K562 (cell line): Measurements from ENCODE around the gene MLST8. TPM values are rescaled to one million over a fixed set of nuclear protein-coding genes. Genes with fewer than 3 reads are reported as not detected.

Source experiments
- ASH1L ChIP-seq: fragments of 450-650 bp; IDR thresholded peaks from 2 replicates; pipeline ENCODE4 v1.6.1; 2018; ENCODE audit warnings: borderline replicate concordance, mild to moderate bottlenecking, low read depth; ENCODE audit not compliant: partially characterized antibody
- ATF7 ChIP-seq: fragments of 450-650 bp; IDR thresholded peaks from 2 replicates; pipeline ENCODE4 v1.7.1; 2014; ENCODE audit warnings: mild to moderate bottlenecking, moderate library complexity
- BCL6 ChIP-seq: fragments of 250-450 bp; sonication (Bioruptor Pico); IDR thresholded peaks from 2 replicates; pipeline ENCODE4 v1.4.0; 2020
- IRF2 ChIP-seq: sonication (generic); formaldehyde crosslinking; IDR thresholded peaks from 2 replicates; pipeline ENCODE4 v1.8.1; 2022; ENCODE audit warnings: mild to moderate bottlenecking, missing genetic modification reagents
- POLR2B ChIP-seq: fragments of 450-650 bp; IDR thresholded peaks from 2 replicates; pipeline ENCODE4 v1.6.1; 2018; ENCODE audit warnings: low read depth; ENCODE audit not compliant: partially characterized antibody
- RFX7 ChIP-seq: fragments of 250-450 bp; sonication (Bioruptor Pico); IDR thresholded peaks from 2 replicates; pipeline ENCODE4 v1.5.1; 2021; ENCODE audit warnings: mild to moderate bottlenecking
- SIX5 ChIP-seq, 2 experiments: IDR thresholded peaks; 2 replicates each; pipeline ENCODE4 v1.6.1; 2011; ENCODE audit warnings: low read length in 2 of 2, borderline replicate concordance in 1 of 2, low read depth in 1 of 2, mild to moderate bottlenecking in 1 of 2, moderate library complexity in 1 of 2; ENCODE audit not compliant: insufficient read depth in 1 of 2
- polyA plus RNA-seq, 8 experiments: library from polyadenylated mRNA; depleted of rRNA in 4 of 8; stranded (reverse) in 5 of 8; unstranded in 3 of 8; fragments of >200 nt; fragmentation: Nextera tagmentation in 2 of 8; fragmentation: Illumina TruSeq in 1 of 8; extraction: Ambion mirVana in 2 of 8; extraction: Trizol in 1 of 8; gene quantifications; 2 replicates each; pipeline versions ENCODE4 v1.2.1 to v1.2.3, GENCODE V29; 2011 to 2014; ENCODE audit warnings: inconsistent platforms in 1 of 8, missing spikeins in 1 of 8
- total RNA-seq, 7 experiments: library from RNA; depleted of rRNA in 6 of 7; stranded (reverse); fragments of >200 nt in 6 of 7; fragmentation: Illumina TruSeq in 2 of 7; extraction: Trizol in 2 of 7; gene quantifications; 2 replicates each; pipeline versions ENCODE4 v1.2.1 to v1.2.3, GENCODE V29; 2011 to 2021; ENCODE audit warnings: low replicate concordance in 1 of 7
- TF ChIP-seq, protein P1 (sequence below), 2 experiments: fragments of 450-650 bp in 1 of 2; sonication (generic) in 1 of 2; formaldehyde crosslinking in 1 of 2; IDR thresholded peaks; 2 replicates each; pipeline versions ENCODE4 v1.7.1 to v1.9.0; 2016 to 2022; ENCODE audit warnings: inconsistent platforms in 1 of 2, mild to moderate bottlenecking in 1 of 2, missing genetic modification reagents in 1 of 2
- TF ChIP-seq, protein P2 (sequence below): sonication (generic); IDR thresholded peaks from 2 replicates; pipeline ENCODE4 v1.6.1; 2016
- TF ChIP-seq, protein P3 (sequence below): fragments of 250-450 bp; sonication (Bioruptor Pico); IDR thresholded peaks from 2 replicates; pipeline ENCODE4 v1.9.0; 2021; ENCODE audit warnings: mild to moderate bottlenecking, inconsistent platforms
- TF ChIP-seq, protein P4 (sequence below): sonication (generic); formaldehyde crosslinking; IDR thresholded peaks from 2 replicates; pipeline ENCODE4 v1.4.0; 2020; ENCODE audit warnings: mild to moderate bottlenecking, missing genetic modification reagents

MLST8 gene
- total and polyA plus RNA-seq, 9 of the 15 experiments (the other 6 are each of a cell fraction or from before 2014, with no cell fraction given): 1.5 to 116 (median 43.3) TPM

DNA sequence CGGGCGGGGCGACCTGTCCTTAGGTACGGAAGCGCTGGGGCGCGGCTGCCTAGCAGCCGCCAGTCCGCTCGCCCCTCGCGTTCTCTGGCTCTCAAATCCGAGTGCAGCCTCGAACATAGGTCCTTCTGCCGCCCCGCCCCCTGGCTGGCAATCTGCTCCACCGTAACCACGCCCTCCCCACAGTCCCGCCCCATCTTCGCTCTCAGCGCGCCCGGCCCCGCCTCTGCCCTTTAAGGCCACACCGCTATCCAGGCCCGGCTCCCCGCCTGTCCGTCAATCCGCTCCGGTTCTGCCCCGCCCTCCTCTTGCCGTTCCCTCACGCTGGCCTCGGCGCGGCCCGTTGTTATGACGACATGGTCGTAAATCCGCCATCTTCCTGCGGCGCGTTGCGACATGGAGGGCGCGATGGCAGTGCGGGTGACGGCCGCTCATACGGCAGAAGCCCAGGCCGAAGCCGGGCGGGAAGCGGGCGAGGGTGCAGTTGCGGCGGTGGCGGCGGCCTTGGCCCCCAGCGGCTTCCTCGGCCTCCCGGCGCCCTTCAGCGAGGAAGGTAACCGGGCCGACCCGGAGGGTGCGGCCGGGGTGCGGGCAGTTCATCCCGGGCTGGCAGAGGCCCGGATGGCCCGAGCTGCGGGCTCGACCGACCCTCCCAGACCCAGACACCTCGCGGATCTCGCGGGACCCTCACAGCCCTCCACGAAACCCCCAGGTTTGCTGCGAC is 18.1 kb downstream of the MLST8 start, which contains the start of gene E4F1 (continued):
- TF ChIP-seq, protein P1, sequence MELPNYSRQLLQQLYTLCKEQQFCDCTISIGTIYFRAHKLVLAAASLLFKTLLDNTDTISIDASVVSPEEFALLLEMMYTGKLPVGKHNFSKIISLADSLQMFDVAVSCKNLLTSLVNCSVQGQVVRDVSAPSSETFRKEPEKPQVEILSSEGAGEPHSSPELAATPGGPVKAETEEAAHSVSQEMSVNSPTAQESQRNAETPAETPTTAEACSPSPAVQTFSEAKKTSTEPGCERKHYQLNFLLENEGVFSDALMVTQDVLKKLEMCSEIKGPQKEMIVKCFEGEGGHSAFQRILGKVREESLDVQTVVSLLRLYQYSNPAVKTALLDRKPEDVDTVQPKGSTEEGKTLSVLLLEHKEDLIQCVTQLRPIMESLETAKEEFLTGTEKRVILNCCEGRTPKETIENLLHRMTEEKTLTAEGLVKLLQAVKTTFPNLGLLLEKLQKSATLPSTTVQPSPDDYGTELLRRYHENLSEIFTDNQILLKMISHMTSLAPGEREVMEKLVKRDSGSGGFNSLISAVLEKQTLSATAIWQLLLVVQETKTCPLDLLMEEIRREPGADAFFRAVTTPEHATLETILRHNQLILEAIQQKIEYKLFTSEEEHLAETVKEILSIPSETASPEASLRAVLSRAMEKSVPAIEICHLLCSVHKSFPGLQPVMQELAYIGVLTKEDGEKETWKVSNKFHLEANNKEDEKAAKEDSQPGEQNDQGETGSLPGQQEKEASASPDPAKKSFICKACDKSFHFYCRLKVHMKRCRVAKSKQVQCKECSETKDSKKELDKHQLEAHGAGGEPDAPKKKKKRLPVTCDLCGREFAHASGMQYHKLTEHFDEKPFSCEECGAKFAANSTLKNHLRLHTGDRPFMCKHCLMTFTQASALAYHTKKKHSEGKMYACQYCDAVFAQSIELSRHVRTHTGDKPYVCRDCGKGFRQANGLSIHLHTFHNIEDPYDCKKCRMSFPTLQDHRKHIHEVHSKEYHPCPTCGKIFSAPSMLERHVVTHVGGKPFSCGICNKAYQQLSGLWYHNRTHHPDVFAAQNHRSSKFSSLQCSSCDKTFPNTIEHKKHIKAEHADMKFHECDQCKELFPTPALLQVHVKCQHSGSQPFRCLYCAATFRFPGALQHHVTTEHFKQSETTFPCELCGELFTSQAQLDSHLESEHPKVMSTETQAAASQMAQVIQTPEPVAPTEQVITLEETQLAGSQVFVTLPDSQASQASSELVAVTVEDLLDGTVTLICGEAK (IDR thresholded peaks at IDR 0.05): no peak
- TF ChIP-seq, protein P1 (CRISPR knock-in tag; IDR thresholded peaks at IDR 0.05): no peak
- TF ChIP-seq BCL6 (CRISPR knock-in tag): no peak
- TF ChIP-seq IRF2 (CRISPR knock-in tag): no peak
- TF ChIP-seq, protein P2, sequence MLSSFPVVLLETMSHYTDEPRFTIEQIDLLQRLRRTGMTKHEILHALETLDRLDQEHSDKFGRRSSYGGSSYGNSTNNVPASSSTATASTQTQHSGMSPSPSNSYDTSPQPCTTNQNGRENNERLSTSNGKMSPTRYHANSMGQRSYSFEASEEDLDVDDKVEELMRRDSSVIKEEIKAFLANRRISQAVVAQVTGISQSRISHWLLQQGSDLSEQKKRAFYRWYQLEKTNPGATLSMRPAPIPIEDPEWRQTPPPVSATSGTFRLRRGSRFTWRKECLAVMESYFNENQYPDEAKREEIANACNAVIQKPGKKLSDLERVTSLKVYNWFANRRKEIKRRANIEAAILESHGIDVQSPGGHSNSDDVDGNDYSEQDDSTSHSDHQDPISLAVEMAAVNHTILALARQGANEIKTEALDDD: no peak
- TF ChIP-seq, protein P3, sequence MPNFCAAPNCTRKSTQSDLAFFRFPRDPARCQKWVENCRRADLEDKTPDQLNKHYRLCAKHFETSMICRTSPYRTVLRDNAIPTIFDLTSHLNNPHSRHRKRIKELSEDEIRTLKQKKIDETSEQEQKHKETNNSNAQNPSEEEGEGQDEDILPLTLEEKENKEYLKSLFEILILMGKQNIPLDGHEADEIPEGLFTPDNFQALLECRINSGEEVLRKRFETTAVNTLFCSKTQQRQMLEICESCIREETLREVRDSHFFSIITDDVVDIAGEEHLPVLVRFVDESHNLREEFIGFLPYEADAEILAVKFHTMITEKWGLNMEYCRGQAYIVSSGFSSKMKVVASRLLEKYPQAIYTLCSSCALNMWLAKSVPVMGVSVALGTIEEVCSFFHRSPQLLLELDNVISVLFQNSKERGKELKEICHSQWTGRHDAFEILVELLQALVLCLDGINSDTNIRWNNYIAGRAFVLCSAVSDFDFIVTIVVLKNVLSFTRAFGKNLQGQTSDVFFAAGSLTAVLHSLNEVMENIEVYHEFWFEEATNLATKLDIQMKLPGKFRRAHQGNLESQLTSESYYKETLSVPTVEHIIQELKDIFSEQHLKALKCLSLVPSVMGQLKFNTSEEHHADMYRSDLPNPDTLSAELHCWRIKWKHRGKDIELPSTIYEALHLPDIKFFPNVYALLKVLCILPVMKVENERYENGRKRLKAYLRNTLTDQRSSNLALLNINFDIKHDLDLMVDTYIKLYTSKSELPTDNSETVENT (CRISPR knock-in tag): no peak
- no peak for TF ChIP-seq RFX7 (CRISPR knock-in tag)
- no peak for TF ChIP-seq SIX5 (IDR thresholded peaks at IDR 0.05; ENCODE audit: borderline replicate concordance in 1 of 2, insufficient read depth in 1 of 2, low read depth in 1 of 2, low read length in 2 of 2)
- TF ChIP-seq, protein P4, sequence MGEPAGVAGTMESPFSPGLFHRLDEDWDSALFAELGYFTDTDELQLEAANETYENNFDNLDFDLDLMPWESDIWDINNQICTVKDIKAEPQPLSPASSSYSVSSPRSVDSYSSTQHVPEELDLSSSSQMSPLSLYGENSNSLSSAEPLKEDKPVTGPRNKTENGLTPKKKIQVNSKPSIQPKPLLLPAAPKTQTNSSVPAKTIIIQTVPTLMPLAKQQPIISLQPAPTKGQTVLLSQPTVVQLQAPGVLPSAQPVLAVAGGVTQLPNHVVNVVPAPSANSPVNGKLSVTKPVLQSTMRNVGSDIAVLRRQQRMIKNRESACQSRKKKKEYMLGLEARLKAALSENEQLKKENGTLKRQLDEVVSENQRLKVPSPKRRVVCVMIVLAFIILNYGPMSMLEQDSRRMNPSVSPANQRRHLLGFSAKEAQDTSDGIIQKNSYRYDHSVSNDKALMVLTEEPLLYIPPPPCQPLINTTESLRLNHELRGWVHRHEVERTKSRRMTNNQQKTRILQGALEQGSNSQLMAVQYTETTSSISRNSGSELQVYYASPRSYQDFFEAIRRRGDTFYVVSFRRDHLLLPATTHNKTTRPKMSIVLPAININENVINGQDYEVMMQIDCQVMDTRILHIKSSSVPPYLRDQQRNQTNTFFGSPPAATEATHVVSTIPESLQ (CRISPR knock-in tag): no peak
- peak; percentile 92 for TF ChIP-seq ATF7
- peak; percentile 81 for TF ChIP-seq POLR2B
- no peak for TF ChIP-seq ASH1L
